Heart left ventricle (tissue), 13 donors: ENCODE measurements around the gene ERBB2.

ENCODE experiments used
- CTCF ChIP-seq, 12 donors: fragments of 200-600 bp; sonication (generic) in 4 of 12; IDR thresholded peaks; one replicate each; pipeline versions ENCODE4 v1.5.0 to v1.8.0; 2018 to 2022; ENCODE audit warnings: antibody characterized with exemption in 12 of 12, mild to moderate bottlenecking in 5 of 12
- POLR2A ChIP-seq, 2 donors: fragments of 450-650 bp; IDR thresholded peaks; one replicate each; pipeline ENCODE4 v1.6.1; 2017; ENCODE audit warnings: antibody characterized with exemption in 2 of 2, mild to moderate bottlenecking in 2 of 2, moderate library complexity in 2 of 2
- donor health status: ischemic (EF 13 %, LVEDD 7.1; RV severe dilation, severe dysfunction).
- donor health status: DM: no; HTN: yes; CAD: no.
- donor health status: DM: no; HTN: no; CAD: no.
- donor health status: ischemic (EF 25% LVEDD 6.9; RV normal size, moderate dysfunction).
- donor health status: ischemic (EF 25% LVEDD 5.7; RV mildly dilated, moderate dysfunction).
- donor health status: ischemic (EF 35%, LVEDD 5.7; RV mildly dilated, moderate dysfunction).
- donor health status: nonischemic (EF 11% LVEDD 7.7; RV severe dilation, severe dysfunction).
- donor health status: DM: yes; HTN: yes; CAD: no.
- donor health status: PGD.
- donor health status: ischemic (EF 29% LVEDD 5.4; RV normal size, mild dysfunction).
- donor health status: nonischemic (EF 23%, LVEDD 6.1; RV moderate dilation, normal function).

GRCh38 chr17:39756380-39757079 is 56.7 kb downstream of the ERBB2 start:
- TF ChIP-seq POLR2A (IDR thresholded peaks at IDR 0.05) (no peak), CTCF (IDR thresholded peaks at IDR 0.05) (no peak)
